ENCODE data around the gene HPX. TPM values are rescaled to one million over a fixed set of nuclear protein-coding genes. Genes with fewer than 3 reads are reported as not detected.

The HPX gene
- total RNA-seq, 2 donors from 2014 or later, result 1.8 to 5.3 TPM

- H3K4me3 ChIP-seq, result no peak overlapping the region
- peak; percentile 44 for DNase-seq
- H3K4me1 ChIP-seq, result no peaks in the 10 kb centered on the region
- H3K9ac ChIP-seq (ENCODE audit: low read depth in 2 of 2, low read length in 2 of 2), result no peak overlapping the region
- H3K36me3 ChIP-seq, result no peaks in the 10 kb centered on the region
- intact Hi-C loops (cut with DNase I), result no loop called here
- no peak for TF ChIP-seq CTCF (IDR thresholded peaks at IDR 0.05)
- no peaks in the 10 kb centered on the region for H3K9me3 ChIP-seq
- no peak overlapping the region for H3K27ac ChIP-seq
- no peaks in the 10 kb centered on the region for H3K27me3 ChIP-seq
Observed at GRCh38 chr11:6402561-6402981, 38.2 kb downstream of the HPX start.

GRCh38 chr11:6402061-6402470, 38.7 kb downstream of the HPX start:
- intact Hi-C loops (cut with DNase I), result no loop called here
- Histone ChIP-seq H3K27me3 (no peaks in the 10 kb centered on the region), H3K4me1 (no peaks in the 10 kb centered on the region), H3K36me3 (no peaks in the 10 kb centered on the region), H3K27ac (no peak overlapping the region), H3K4me3 (no peak overlapping the region), H3K9ac (ENCODE audit: low read depth in 2 of 2, low read length in 2 of 2) (no peak overlapping the region), H3K9me3 (no peaks in the 10 kb centered on the region)
- no peak for DNase-seq
- no peak for TF ChIP-seq CTCF (IDR thresholded peaks at IDR 0.05)

GRCh38 chr11:6401464-6401863, 39.3 kb downstream of the HPX start:
- DNase-seq, result no peak
- Histone ChIP-seq H3K9me3 (no peaks in the 10 kb centered on the region), H3K27me3 (no peaks in the 10 kb centered on the region), H3K9ac (ENCODE audit: low read depth in 2 of 2, low read length in 2 of 2) (no peak overlapping the region), H3K4me3 (no peak overlapping the region), H3K36me3 (no peaks in the 10 kb centered on the region), H3K4me1 (no peaks in the 10 kb centered on the region), H3K27ac (no peak overlapping the region)
- intact Hi-C loops (cut with DNase I), result no loop called here
- no peak for TF ChIP-seq CTCF (IDR thresholded peaks at IDR 0.05)

GRCh38 chr11:6400431-6401345, 40.1 kb downstream of the HPX start:
- TF ChIP-seq CTCF (IDR thresholded peaks at IDR 0.05), result no peak
- no peaks in the 10 kb centered on the region for H3K9me3 ChIP-seq
- H3K36me3 ChIP-seq, result no peaks in the 10 kb centered on the region
- no peaks in the 10 kb centered on the region for H3K4me1 ChIP-seq
- H3K27ac ChIP-seq, result no peak overlapping the region
- H3K27me3 ChIP-seq, result no peaks in the 10 kb centered on the region
- intact Hi-C loops (cut with DNase I), result no loop called here
- no peak overlapping the region for H3K9ac ChIP-seq (ENCODE audit: low read depth in 2 of 2, low read length in 2 of 2)
- no peak overlapping the region for H3K4me3 ChIP-seq
- DNase-seq, result no peak

- intact Hi-C loops (cut with DNase I), result no loop called here
- no peak overlapping the region for H3K9ac ChIP-seq (ENCODE audit: low read depth in 2 of 2, low read length in 2 of 2)
- no peaks in the 10 kb centered on the region for H3K9me3 ChIP-seq
- H3K36me3 ChIP-seq, result no peaks in the 10 kb centered on the region
- no peak for DNase-seq
- H3K27me3 ChIP-seq, result no peaks in the 10 kb centered on the region
- TF ChIP-seq CTCF (IDR thresholded peaks at IDR 0.05), result no peak
- H3K4me3 ChIP-seq, result no peak overlapping the region
- H3K27ac ChIP-seq, result no peak overlapping the region
- H3K4me1 ChIP-seq, result no peaks in the 10 kb centered on the region
Observed at GRCh38 chr11:6397636-6398035, 43.2 kb downstream of the HPX start.
